ENCODE measurements around the gene C1QL1. TPM values are rescaled to one million over a fixed set of nuclear protein-coding genes. Genes with fewer than 3 reads are reported as not detected.
A peak's percentile ranks its signal among the peaks of the same experiment; 100 is the strongest.

The C1QL1 gene
- total and polyA plus RNA-seq, 9 of the 15 experiments (the other 6 are each of a cell fraction or from before 2014, with no cell fraction given): 0.07 to 0.12 (median 0.09) TPM; not detected in 6

GRCh38 chr17:44910231-44911106 lies 57.6 kb downstream of the C1QL1 start:
- Histone ChIP-seq H3K27ac (ENCODE audit: extremely low read depth, low read depth, low read length) (no peak overlapping the region), H3K4me2 (ENCODE audit: insufficient read depth, low read length) (peak overlapping the region; percentile 48), H3K79me2 (ENCODE audit: control insufficient read depth, insufficient read depth, low read length) (no peaks in the 10 kb centered on the region), H3K9ac (ENCODE audit: insufficient read depth in 1 of 2, low read depth in 2 of 2, low read length in 2 of 2) (0 out of 4 replicates have a peak overlapping the region, but pooled peaks have one; percentile 3 to 28), H4K20me1 (replicated peaks; ENCODE audit: control insufficient read depth, insufficient read depth, low read length) (no peaks in the 10 kb centered on the region), H3K36me3 (ENCODE audit: control insufficient read depth, insufficient read depth, low read length) (no peaks in the 10 kb centered on the region), H3K27me3 (ENCODE audit: control insufficient read depth in 2 of 2, insufficient read depth in 2 of 2, low read length in 2 of 2) (peaks cover 0 to 10% of the 10 kb centered on the region in 2 experiments; a peak in 1 of 5 replicates), H3K9me1 (ENCODE audit: control insufficient read depth, insufficient read depth, low read length) (peaks cover 7% of the 10 kb centered on the region), H3K4me1 (replicated peaks in 1 of 2; ENCODE audit: control insufficient read depth in 2 of 2, insufficient read depth in 2 of 2, low read length in 2 of 2) (peaks cover 36 to 44% of the 10 kb centered on the region in 2 experiments), H3K9me3 (replicated peaks; ENCODE audit: control insufficient read depth, insufficient read depth, low read depth, low read length) (no peaks in the 10 kb centered on the region), H2AFZ (ENCODE audit: low read depth, low read length) (peak overlapping the region; percentile 76), H3K4me3 (no peak overlapping the region)
- CTCF ChIA-PET (ENCODE audit: low intra/inter-chr PET ratio): interaction anchor here (0.6 to 1.1 kb wide), 2 partner anchors 111 to 115 kb away, joined by 3 to 4 read pairs; no protein-coding TSS in a partner anchor
- FAIRE-seq (no peak), ATAC-seq (no peak), DNase-seq (ENCODE audit: extremely low read depth in 1 of 4, low spot score in 3 of 4) (no peak)
- POLR2A ChIA-PET: interaction anchor here (0.7 to 4.8 kb wide), 5 partner anchors 10 to 240 kb away, joined by 3 to 28 read pairs (median 4); partner anchors contain the start of gene EFTUD2
- 52% methylated on average over 13 of the region's 13 CpGs for WGBS (ENCODE audit: insufficient coverage, low coverage, missing lambda C conversion rate)
- intact Hi-C loops (cut with micrococcal nuclease) (no loop called here), in situ Hi-C loops (cut with MboI) (no loop called here)
- TF ChIP-seq ZNF584 (CRISPR knock-in tag; IDR thresholded peaks at IDR 0.05; ENCODE audit: low read depth): no peak
- no peak for TF ChIP-seq CHD1 (IDR thresholded peaks at IDR 0.05; ENCODE audit: low read length)
- TF ChIP-seq NR4A1 (CRISPR knock-in tag; IDR thresholded peaks at IDR 0.05): no peak
- no peak for TF ChIP-seq NR4A1 (tag; IDR thresholded peaks at IDR 0.05)
- no peak for TF ChIP-seq CREM (IDR thresholded peaks at IDR 0.05; ENCODE audit: low read depth)
- TF ChIP-seq ZNF282 (CRISPR knock-in tag; IDR thresholded peaks at IDR 0.05): no peak
- no peak for TF ChIP-seq HCFC1 (IDR thresholded peaks at IDR 0.05; ENCODE audit: low read depth, low read length)
- no peak for TF ChIP-seq MAFG (tag; conservative IDR thresholded peaks at IDR 0.05)
- TF ChIP-seq TRIM25 (IDR thresholded peaks at IDR 0.05; ENCODE audit: borderline replicate concordance): no peak
- TF ChIP-seq SIRT6 (IDR thresholded peaks at IDR 0.05; ENCODE audit: low read depth, low read length): no peak
- no peak for TF ChIP-seq ZBTB9 (CRISPR knock-in tag; IDR thresholded peaks at IDR 0.05)
- no TSS peak for BruUV-seq (replicated peaks)

Measured in K562 (cell line).